Measurements from ENCODE around the gene HIVEP2. TPM values are rescaled to one million over a fixed set of nuclear protein-coding genes. Genes with fewer than 3 reads are reported as not detected.

HIVEP2 gene
- total and polyA plus RNA-seq, 4 experiments from 2014 or later: 5.0 to 92.7 (median 56.7) TPM

GRCh38 chr6:142935553-142936517 lies 9.1 kb downstream of the HIVEP2 start:
- ChIA-PET CTCF (ENCODE audit: partially characterized antibody) (interaction anchor here (0.9 to 1.8 kb wide), 5 partner anchors 8 to 90 kb away, joined by 3 to 5 read pairs (median 4); no protein-coding TSS in a partner anchor), POLR2A (ENCODE audit: partially characterized antibody) (interaction anchor here (0.7 to 14.7 kb wide), 18 partner anchors 7 to 1414 kb away, joined by 3 to 452 read pairs (median 4); partner anchors contain the start of genes ADAT2, HIVEP2 and PEX3)
- Histone ChIP-seq H3K27ac (ENCODE audit: low read depth, low read length) (peak overlapping the region; percentile 65), H3K9me3 (ENCODE audit: control insufficient read depth in 1 of 2, low read length in 2 of 2) (no peaks in the 10 kb centered on the region), H3K4me3 (ENCODE audit: low read length in 2 of 2) (peak overlapping the region in 1 of 2 donors; percentile 37), H3K36me3 (ENCODE audit: insufficient read depth, low read length) (no peaks in the 10 kb centered on the region), H3K27me3 (ENCODE audit: insufficient read depth, low read length) (no peaks in the 10 kb centered on the region), H3K4me1 (ENCODE audit: insufficient read depth, low read length) (peaks cover 97% of the 10 kb centered on the region)
- Mint-ChIP-seq H3K27ac (peak overlapping the region; percentile 88 to 97 (median 95)), H3K4me1 (peaks cover 68 to 96% (median 84%) of the 10 kb centered on the region in 4 donors), H3K9me3 (no peaks in the 10 kb centered on the region), H3K27me3 (no peaks in the 10 kb centered on the region), H3K36me3 (peaks cover 0 to 13% of the 10 kb centered on the region in 2 donors), H3K4me3 (peak overlapping the region; percentile 87 to 95 (median 90))
- peak in 3 of 5 donors; percentile 38 to 74 (median 42) for DNase-seq
- intact Hi-C loops (cut with micrococcal nuclease): loop anchor here (1.0 kb wide), 2 partner anchors 8 kb away; no protein-coding TSS in a partner anchor

DNA sequence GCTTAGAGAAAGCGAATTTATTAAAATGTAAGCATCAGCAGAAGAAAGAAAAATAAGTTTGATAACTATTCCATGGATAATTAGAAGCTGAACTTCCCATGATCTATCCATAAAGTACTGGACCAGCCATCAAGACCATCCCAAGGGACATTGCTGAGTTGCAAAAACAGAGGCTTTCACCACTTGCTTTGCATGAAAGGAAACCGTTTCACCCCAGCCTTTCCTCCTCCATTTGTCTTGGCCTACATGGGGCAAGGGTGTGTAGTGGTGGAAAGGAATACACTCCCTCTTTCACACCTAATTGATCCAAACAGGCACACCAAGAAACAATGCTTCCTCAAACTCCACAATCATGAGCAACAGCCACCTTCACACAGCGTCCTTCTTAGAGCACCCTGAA lies 10.4 kb downstream of the HIVEP2 start:
- intact Hi-C loops (cut with micrococcal nuclease): no loop called here
- peak overlapping the region; percentile 65 for H3K27ac ChIP-seq (ENCODE audit: low read depth, low read length)
- Mint-ChIP-seq H3K36me3 (peaks cover 0 to 20% of the 10 kb centered on the region in 2 donors), H3K9me3 (no peaks in the 10 kb centered on the region), H3K4me1 (peaks cover 70 to 97% (median 85%) of the 10 kb centered on the region in 4 donors), H3K27me3 (no peaks in the 10 kb centered on the region), H3K4me3 (peak overlapping the region; percentile 55 to 95 (median 88)), H3K27ac (peak overlapping the region; percentile 88 to 97 (median 95))
- H3K4me1 ChIP-seq (ENCODE audit: insufficient read depth, low read length): peaks cover 97% of the 10 kb centered on the region
- ChIA-PET CTCF (ENCODE audit: partially characterized antibody) (interaction anchor here (1.6 to 1.8 kb wide), 2 partner anchors 9 to 12 kb away, joined by 4 read pairs; no protein-coding TSS in a partner anchor), POLR2A (ENCODE audit: partially characterized antibody) (interaction anchor here (1.0 to 14.7 kb wide), 13 partner anchors 6 to 516 kb away, joined by 3 to 452 read pairs (median 6); partner anchors contain the start of genes ADAT2, HIVEP2 and PEX3)
- no peak overlapping the region for H3K4me3 ChIP-seq (ENCODE audit: low read length in 2 of 2)
- H3K9me3 ChIP-seq (ENCODE audit: control insufficient read depth in 1 of 2, low read length in 2 of 2): no peaks in the 10 kb centered on the region
- no peaks in the 10 kb centered on the region for H3K27me3 ChIP-seq (ENCODE audit: insufficient read depth, low read length)
- no peak for DNase-seq
- H3K36me3 ChIP-seq (ENCODE audit: insufficient read depth, low read length): no peaks in the 10 kb centered on the region

DNA sequence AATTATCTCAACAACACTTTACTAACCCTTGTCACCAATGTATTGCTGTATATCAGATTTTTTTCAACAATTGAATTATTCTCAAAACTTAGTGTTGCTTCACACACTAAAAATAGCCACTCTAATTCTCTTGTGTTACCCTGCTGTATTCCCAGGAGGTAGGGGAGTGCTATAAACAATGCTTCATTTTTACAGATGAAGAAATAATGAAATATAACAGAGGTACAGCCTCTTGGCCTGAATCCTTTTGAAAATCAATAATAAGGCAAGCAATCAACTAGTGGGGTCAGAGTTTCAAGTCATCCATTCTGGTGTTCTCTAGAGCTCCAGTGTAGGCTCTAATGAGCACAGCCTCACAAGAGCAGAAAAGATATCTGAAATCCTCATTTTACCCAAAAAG lies 10.9 kb downstream of the HIVEP2 start:
- Mint-ChIP-seq H3K27ac (peak overlapping the region; percentile 88 to 97 (median 95)), H3K27me3 (no peaks in the 10 kb centered on the region), H3K4me3 (peak overlapping the region; percentile 12 to 95 (median 88)), H3K36me3 (peaks cover 0 to 20% of the 10 kb centered on the region in 2 donors), H3K4me1 (peaks cover 69 to 97% (median 85%) of the 10 kb centered on the region in 4 donors), H3K9me3 (no peaks in the 10 kb centered on the region)
- Histone ChIP-seq H3K27ac (ENCODE audit: low read depth, low read length) (peak overlapping the region; percentile 65), H3K36me3 (ENCODE audit: insufficient read depth, low read length) (no peaks in the 10 kb centered on the region), H3K4me3 (ENCODE audit: low read length in 2 of 2) (no peak overlapping the region), H3K27me3 (ENCODE audit: insufficient read depth, low read length) (no peaks in the 10 kb centered on the region), H3K9me3 (ENCODE audit: control insufficient read depth in 1 of 2, low read length in 2 of 2) (no peaks in the 10 kb centered on the region), H3K4me1 (ENCODE audit: insufficient read depth, low read length) (peaks cover 97% of the 10 kb centered on the region)
- no peak for DNase-seq
- ChIA-PET POLR2A (ENCODE audit: partially characterized antibody) (interaction anchor here (1.2 to 14.7 kb wide), 5 partner anchors 5 to 516 kb away, joined by 3 to 452 read pairs (median 19); partner anchors contain the start of genes ADAT2, HIVEP2 and PEX3), CTCF (ENCODE audit: partially characterized antibody) (no interaction called here)
- intact Hi-C loops (cut with micrococcal nuclease): no loop called here

- Histone ChIP-seq H3K36me3 (ENCODE audit: insufficient read depth, low read length) (no peaks in the 10 kb centered on the region), H3K4me1 (ENCODE audit: insufficient read depth, low read length) (peaks cover 97% of the 10 kb centered on the region), H3K4me3 (ENCODE audit: low read length in 2 of 2) (no peak overlapping the region), H3K27ac (ENCODE audit: low read depth, low read length) (peak overlapping the region; percentile 65), H3K27me3 (ENCODE audit: insufficient read depth, low read length) (no peaks in the 10 kb centered on the region), H3K9me3 (ENCODE audit: control insufficient read depth in 1 of 2, low read length in 2 of 2) (no peaks in the 10 kb centered on the region)
- H3K9me3 Mint-ChIP-seq: no peaks in the 10 kb centered on the region
- no peaks in the 10 kb centered on the region for H3K27me3 Mint-ChIP-seq
- intact Hi-C loops (cut with micrococcal nuclease): no loop called here
- POLR2A ChIA-PET (ENCODE audit: partially characterized antibody): interaction anchor here (1.0 to 5.0 kb wide), 5 partner anchors 12 to 32 kb away, joined by 3 to 73 read pairs (median 8); partner anchors contain the start of gene HIVEP2
- CTCF ChIA-PET (ENCODE audit: partially characterized antibody): no interaction called here
- H3K36me3 Mint-ChIP-seq: peaks cover 0 to 24% of the 10 kb centered on the region in 2 donors
- peak overlapping the region in 7 of 8 donors; percentile 10 to 95 (median 89) for H3K4me3 Mint-ChIP-seq
- peak overlapping the region; percentile 88 to 97 (median 95) for H3K27ac Mint-ChIP-seq
- peaks cover 72 to 98% (median 87%) of the 10 kb centered on the region in 4 donors for H3K4me1 Mint-ChIP-seq
- no peak for DNase-seq
These were observed 11.3 kb downstream of the HIVEP2 start for GRCh38 chr6:142933701-142934100.

DNA sequence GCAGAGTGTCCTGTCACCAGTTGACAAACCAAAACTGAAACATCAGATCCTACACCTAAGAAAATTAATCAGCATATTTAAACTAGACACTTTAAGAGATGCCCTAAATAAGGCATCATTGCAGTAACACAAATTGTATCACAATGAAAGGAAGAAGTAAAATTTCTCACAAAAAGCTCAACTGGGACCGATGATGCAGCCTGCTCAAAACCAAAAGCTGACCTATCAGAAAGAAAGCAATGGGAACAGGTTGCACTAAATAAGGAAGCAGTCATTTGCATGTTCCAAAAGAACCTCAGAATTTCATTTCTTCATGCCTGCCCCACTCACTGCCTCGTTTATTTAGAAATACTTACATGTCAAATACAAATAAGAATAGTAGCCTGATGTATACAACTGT lies 12.1 kb downstream of the HIVEP2 start:
- Histone ChIP-seq H3K4me3 (ENCODE audit: low read length in 2 of 2) (peak overlapping the region in 1 of 2 donors; percentile 0), H3K27me3 (ENCODE audit: insufficient read depth, low read length) (no peaks in the 10 kb centered on the region), H3K9me3 (ENCODE audit: control insufficient read depth in 1 of 2, low read length in 2 of 2) (no peaks in the 10 kb centered on the region), H3K36me3 (ENCODE audit: insufficient read depth, low read length) (no peaks in the 10 kb centered on the region), H3K27ac (ENCODE audit: low read depth, low read length) (peak overlapping the region; percentile 65), H3K4me1 (ENCODE audit: insufficient read depth, low read length) (peaks cover 93% of the 10 kb centered on the region)
- intact Hi-C loops (cut with micrococcal nuclease): no loop called here
- CTCF ChIA-PET (ENCODE audit: partially characterized antibody): no interaction called here
- Mint-ChIP-seq H3K27me3 (no peaks in the 10 kb centered on the region), H3K4me3 (peak overlapping the region; percentile 46 to 95 (median 80)), H3K27ac (peak overlapping the region; percentile 76 to 96 (median 90)), H3K4me1 (peaks cover 65 to 94% (median 81%) of the 10 kb centered on the region in 4 donors), H3K36me3 (peaks cover 0 to 27% of the 10 kb centered on the region in 2 donors), H3K9me3 (no peaks in the 10 kb centered on the region)
- no peak for DNase-seq
- POLR2A ChIA-PET (ENCODE audit: partially characterized antibody): interaction anchor here (0.7 to 5.0 kb wide), 6 partner anchors 12 to 136 kb away, joined by 3 to 73 read pairs (median 6); partner anchors contain the start of gene HIVEP2

DNA sequence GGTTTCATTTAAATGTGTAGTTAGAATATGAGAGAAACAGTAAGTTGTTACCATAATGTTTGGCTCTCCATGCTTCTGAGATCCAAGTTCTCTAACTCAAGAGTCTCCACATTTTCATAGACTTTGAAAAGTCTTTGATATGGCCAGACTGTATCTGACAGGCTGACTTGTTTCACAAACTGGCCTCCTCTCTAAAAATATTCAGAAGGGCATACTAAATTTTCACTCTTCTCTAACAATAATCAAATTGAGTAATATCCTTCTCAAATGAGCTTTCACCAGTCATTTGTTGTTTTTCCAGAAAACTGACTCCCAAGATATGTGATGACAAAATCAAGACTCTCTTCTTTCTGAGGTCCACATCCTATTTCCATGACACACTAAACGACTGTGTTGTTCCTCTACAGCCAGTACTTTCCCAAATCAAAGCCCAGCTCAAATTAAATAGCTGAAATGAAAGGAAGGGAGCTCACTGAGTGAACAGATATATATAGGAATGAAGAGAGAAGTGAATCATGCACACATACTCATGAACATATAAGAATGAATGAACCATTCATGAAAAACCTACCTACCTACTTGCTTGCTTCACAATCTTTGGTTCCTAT lies 15.1 kb downstream of the HIVEP2 start:
- no peaks in the 10 kb centered on the region for H3K9me3 ChIP-seq (ENCODE audit: control insufficient read depth in 1 of 2, low read length in 2 of 2)
- no peak overlapping the region for H3K4me3 ChIP-seq (ENCODE audit: low read length in 2 of 2)
- no peaks in the 10 kb centered on the region for H3K27me3 ChIP-seq (ENCODE audit: insufficient read depth, low read length)
- peaks cover 79% of the 10 kb centered on the region for H3K4me1 ChIP-seq (ENCODE audit: insufficient read depth, low read length)
- H3K36me3 Mint-ChIP-seq: peaks cover 0 to 37% of the 10 kb centered on the region in 2 donors
- ChIA-PET CTCF (ENCODE audit: partially characterized antibody) (interaction anchor here (0.7 to 3.9 kb wide), 6 partner anchors 9 to 84 kb away, joined by 4 to 14 read pairs (median 4); no protein-coding TSS in a partner anchor), POLR2A (ENCODE audit: partially characterized antibody) (interaction anchor here (0.9 to 7.8 kb wide), 7 partner anchors 12 to 76 kb away, joined by 3 to 452 read pairs (median 11); partner anchors contain the start of gene HIVEP2)
- peak overlapping the region; percentile 98 for H3K27ac ChIP-seq (ENCODE audit: low read depth, low read length)
- H3K9me3 Mint-ChIP-seq: no peaks in the 10 kb centered on the region
- no peaks in the 10 kb centered on the region for H3K27me3 Mint-ChIP-seq
- peak overlapping the region; percentile 88 to 99 (median 97) for H3K27ac Mint-ChIP-seq
- intact Hi-C loops (cut with micrococcal nuclease): loop anchor here (5.0 kb wide), 1 partner anchor 73 kb away; no protein-coding TSS in a partner anchor
- no peaks in the 10 kb centered on the region for H3K36me3 ChIP-seq (ENCODE audit: insufficient read depth, low read length)
- H3K4me1 Mint-ChIP-seq: peaks cover 59 to 92% (median 71%) of the 10 kb centered on the region in 4 donors
- DNase-seq: no peak
- peak overlapping the region; percentile 64 to 99 (median 94) for H3K4me3 Mint-ChIP-seq
